Fibroblast of peridontal ligament (primary cell): ENCODE results near the gene CDK5RAP2.

Experiments used
- DNase-seq: peaks from one replicate; pipeline ENCODE4 v3.0.0-alpha.2; 2010; ENCODE audit errors: extremely low read depth

The CDK5RAP2 gene

DNA sequence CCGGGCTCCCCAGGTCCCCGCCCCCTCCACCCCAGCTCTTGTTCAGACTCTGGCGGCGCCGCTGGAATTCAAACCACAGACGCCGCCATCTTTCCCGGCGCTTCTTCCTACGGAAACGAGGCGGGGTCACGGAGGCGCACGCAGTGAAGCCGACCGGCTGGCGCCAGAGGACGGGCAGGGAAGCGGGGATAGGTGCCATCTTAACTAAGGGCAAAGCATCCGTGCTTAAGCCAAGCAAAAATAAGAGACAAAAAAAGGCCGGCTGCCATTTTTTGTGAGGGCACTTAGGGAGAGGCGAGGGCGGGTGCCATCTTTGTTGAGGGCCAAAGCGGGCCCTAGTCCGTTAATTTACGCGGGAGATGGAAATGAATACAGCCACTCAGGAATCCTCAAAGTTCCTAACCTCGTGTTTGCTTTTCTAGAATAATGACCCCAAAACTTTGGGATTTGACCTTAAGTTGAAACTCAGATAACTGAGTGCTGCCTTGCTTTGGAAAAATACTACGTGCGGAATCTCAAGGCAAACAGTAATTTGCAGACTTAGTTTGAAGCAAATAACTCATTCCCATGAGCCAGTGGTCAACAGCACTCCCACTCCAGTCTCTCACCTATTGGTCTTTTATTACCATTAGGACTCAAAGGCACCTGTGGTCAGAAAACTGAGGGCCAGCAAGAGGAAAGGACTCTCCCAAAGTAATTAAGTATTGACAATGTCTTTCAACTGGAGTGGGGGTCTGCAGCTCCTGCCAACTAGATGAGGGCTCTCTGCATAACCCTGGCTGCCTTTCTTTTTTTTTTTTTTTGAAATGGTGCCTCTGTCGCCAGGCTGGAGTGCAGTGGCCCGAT lies at the start of gene CDK5RAP2:
CDK5RAP2 (minus strand) TSS at position 117 of the 846 bp plus-strand sequence. CDS start 189 bp downstream, outside the sequence.
- DNase-seq: peak; percentile 98

DNA sequence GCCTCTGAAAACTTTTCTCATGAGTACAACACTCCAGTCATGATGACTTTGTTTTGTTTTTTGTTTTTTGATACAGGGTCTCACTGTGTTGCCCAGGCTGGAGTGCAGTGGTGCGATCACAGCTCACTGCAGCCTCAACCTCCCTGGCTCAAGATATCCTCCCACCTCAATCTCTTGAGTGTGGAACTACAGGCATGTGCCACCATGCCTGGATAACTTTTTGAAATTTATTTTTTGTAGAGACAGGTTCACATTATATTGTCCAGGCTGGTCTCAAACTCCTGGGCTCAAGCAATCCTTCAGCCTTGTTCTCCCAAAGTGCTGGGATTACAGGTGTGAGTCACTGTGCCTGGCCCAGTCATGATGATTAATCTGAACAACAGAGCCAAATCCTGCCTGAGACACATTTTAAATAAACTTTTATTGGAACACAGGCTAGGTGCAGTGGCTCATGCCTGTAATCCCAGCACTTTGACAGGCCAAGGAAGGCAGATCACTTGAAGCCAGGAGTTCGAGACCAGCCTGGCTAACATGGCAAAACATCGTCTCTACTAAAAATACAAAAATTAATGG lies 49.0 kb upstream of the CDK5RAP2 start:
- DNase-seq: peak; percentile 23

DNA sequence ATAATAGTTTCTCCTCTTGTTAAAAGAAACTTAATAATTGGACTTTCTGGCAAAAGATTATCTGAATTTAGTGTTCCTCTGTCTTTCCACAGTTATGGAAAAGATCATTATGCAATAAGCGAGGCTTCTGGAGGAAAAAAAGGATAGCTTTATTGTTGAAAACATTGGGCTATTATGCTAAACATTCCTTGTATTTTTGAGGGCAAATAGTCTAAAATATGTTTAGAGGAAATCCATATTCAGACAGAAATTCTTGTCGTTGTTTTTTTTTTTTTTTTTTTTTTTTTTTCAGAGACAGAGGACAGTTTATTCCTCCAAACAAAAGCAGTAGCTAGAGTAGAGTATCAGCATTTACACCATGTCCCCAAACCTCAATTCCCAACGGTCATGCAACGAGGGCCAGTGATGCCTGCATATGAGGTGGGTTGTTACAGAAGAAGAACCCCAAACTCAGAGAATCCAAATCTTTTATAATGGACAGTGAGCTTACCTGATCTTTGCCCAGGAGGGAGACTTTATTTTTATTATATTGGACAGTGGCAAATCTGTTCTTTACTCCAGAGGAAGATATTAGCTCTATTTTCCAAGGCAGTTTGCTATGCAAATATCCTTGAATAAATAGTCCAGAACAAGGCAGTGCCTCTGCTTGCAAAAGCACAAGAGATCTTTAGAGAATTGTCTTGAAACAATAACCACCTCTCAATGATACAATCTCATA lies 48.4 kb upstream of the CDK5RAP2 start:
- no peak for DNase-seq

DNA sequence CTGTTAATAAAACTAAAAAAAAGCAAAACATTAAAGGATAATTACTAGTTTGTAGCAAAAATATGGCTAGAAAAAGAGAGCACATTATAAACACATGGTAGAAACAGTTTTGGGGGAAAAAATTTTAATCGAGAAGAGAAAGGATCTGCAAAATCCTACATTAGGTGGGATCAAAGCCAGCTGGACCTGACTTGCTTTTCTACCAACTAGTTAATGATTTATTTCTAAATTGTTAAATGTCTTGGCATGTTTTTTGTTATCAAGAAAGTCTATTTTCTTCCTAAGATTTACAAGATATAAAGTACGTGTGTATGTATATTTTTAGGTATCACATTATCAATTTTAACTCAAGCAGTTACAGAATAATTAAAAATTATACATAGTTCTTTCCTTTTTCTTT lies 47.1 kb upstream of the CDK5RAP2 start:
- no peak for DNase-seq

DNA sequence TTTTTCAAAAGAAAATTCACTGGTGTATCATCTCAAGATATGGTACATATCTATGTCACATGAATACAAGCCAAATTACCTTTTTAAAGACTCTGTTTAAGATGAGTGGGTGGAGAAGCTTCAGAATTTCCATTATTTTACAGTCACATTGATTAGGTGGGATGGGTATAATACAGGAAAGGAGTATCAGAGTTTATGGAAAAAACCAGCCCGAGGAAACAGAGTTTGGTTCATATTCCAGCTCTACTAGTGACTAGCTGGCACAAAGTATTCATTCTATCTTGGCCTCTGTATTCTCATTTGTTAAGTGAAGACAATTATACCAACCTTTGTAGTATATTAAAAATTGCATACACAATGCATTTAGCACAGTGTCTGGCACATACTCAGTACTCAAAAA lies 46.5 kb upstream of the CDK5RAP2 start:
- DNase-seq: no peak

DNA sequence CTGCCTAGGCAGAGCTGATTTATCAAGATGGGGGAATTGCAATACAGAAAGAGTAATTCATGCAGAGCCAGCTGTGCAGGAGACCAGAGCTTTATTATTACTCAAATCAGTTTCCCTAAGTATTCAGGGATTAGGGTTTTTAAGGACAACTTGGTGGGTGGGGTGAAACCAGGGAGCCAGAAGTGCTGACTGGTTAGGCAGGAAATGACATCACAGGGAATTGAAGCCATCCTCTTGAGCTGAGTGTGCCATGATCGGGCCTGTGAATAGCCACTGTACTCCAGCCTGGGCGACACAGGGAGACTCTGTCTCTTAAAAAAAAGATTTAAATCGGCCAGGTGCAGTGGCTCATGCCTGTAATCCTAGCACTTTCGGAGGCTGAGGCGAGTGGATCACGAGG lies 45.3 kb upstream of the CDK5RAP2 start:
- no peak for DNase-seq

DNA sequence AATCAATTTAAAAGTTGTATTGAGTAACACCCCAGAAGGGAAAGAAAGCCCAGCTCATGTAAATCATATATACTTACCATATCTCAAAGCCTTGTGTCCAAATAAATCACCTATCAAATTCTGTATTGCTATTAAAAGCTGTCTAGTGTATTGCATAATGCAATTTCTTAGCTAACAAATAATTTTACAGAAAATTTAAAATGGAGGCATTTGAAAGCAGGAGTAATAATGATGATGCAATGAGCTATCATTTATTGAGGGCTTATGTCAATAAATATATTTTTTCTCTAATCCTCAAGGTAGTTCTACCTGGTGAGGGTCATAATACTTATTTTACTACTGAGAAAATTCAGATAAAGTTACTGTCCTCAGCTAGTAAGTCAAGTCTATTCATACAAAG lies 42.8 kb upstream of the CDK5RAP2 start:
- DNase-seq: no peak

DNA sequence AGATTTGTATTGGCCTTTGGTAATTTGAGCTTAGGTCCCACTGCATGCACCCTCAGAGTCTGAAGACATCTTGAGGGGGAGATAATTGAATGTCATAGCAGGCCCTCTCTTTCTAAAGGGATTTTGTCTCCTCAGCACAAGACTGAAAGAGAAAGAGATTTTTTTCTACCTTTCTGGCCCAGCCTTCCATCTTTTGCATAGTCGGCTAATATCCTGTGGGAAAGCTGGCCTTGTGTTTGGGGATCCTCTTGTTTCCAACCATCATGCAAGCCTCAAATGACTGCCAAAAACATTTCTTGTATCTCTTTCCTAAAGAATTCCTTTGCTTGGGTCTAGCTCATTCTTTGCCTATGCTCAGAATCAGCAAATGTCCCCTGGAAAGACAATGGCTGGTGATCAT lies 42.0 kb upstream of the CDK5RAP2 start:
- DNase-seq: no peak

DNA sequence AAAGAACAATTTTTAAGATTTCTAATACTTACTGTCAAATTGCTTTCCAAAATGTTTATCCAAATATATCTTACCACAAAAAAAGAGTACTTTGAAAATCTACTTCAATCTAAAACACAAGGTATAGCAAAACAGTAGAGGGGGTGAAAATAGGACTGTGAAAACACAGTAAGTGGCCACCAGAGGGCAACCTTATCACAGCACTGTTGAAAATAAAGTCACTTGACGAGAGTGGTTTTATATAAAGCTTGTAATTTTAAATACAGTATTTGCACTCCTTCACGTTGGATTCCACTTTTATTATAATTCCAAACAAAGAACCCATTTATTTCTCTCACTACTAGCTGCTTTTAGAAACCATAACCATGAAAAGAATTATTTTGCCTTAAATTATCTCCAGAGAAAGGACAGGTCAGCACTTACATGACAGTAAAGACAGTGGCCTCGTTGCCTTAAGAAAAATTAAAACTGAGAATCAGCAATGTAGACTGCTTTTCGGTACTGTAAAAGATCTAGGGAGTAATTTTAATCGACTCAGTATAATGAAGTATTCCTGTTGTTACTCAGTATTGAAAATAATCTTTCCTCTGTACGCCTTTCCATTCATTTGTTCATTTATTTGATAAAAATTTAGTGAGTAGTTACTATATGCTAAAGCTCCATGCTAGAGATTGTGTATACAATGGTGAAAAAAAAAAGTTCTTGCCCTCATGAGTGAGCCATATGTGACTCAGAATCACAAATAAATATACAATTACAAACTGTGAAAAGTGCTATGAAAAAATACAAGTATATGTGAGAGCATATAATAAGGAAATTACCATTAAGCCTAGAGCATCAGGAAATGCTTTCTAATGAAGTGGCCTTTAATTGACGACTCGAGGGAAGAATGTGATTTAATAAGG lies 40.0 kb upstream of the CDK5RAP2 start:
- DNase-seq: peak; percentile 87

DNA sequence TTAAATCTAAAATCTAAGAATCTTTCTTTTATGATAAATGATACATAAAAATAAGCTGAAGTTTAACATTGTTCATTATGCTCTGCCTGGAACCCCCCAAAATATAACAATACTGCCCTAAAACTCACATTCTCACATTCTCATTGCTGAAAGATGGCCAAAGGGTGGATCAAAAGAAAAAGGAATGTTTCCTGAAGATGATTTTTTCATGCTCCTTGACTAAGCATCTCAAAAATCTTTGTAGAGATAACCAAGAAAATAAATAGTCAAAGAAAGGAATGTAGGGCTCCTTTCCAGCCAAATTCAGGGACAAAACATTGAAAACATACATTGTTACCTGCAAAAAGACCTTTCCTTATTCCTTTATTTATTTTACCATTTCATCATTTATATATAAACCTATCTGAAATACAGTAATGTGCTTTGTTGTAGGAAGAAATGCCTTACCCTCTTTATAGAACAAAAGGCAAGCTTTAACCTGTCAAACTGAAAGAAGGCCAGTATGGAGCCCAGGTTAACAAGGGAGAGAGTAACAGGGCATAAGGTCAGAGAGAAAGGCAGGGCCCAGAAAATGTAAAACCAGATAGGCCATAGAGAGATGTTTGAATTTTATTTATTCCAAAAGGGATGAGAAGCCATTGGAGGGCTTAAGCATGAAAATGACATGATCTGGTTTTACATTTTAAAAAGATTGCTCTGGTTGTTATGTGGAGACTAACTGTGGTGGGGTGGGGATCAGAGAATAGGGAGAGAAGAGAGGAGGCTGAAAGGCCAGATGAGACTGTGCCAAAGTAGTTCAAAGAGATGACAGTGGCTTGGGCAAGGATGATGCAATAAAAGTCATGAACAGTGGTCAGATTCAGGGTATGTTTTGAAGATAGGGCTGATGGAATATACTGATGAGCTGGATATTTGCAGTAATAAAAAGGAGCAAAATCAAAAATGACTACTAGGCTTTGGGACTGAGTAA lies 37.3 kb upstream of the CDK5RAP2 start:
- DNase-seq: peak; percentile 43

DNA sequence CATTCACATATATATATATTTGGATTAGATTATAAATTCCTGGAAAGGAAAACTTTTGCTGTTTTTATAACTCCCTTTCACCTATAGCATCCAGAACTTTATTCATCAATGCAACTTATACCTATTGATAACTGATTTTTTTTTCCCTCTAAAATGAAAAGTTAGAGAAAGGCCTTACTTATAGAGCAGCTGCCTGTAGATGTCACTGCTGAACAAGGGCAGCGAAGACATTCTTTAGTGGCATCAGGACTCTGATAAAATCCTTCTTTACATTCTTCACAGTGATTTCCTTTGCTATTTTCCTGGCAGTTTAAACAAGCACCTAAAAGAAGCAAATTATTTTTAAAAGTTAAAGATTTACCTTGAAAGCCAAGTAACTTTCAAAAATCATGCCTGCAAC lies 32.3 kb upstream of the CDK5RAP2 start:
- no peak for DNase-seq

DNA sequence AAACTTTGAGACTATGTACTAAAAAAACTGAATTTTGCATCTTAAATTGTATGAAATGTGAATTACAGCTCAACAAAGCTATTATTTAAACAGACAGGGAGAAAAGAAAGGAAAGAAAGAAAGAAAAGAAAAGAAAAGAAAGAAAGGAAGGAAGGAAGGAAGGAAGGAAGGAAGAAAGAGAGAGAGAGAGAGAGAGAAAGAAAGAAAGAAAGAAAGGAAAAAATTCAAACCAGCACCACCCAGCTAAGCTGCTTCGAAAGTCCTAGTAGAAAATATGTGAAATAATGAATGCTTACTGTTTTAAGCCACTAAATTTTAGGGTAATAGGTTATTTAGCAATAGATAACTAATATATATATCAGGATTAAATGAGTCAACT lies 31.7 kb upstream of the CDK5RAP2 start:
- no peak for DNase-seq

DNA sequence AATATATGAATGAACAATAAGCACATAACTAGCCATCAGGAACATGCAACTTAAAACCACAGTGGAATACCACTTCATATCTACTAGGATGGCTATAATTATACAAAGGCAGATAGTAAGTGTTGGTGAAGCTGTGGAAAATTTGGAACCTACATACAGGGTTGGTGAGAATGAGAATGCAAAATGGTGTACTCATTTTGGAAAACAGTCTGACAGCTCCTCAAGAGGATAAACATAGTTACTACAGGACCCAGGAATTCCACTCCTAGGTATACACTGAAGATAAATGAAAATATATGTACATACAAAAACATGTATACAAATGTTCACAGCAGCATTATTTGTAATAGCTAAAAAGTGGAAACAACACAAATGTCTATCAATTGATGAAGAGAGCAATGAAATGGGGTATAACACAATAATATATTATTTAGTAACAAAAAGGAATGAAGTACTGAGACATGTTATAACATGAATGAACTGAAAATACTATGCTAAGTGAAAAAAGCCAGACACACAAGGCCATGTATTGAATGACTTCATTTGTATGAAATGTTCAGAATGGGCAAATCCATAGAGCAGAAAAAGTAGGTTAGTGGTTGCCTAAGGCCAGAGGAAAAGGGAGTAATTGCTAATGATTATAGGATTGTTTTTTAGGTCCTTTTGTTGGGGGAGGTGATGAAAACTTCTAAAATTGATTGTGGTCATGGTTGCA lies 31.2 kb upstream of the CDK5RAP2 start:
- DNase-seq: peak; percentile 19

DNA sequence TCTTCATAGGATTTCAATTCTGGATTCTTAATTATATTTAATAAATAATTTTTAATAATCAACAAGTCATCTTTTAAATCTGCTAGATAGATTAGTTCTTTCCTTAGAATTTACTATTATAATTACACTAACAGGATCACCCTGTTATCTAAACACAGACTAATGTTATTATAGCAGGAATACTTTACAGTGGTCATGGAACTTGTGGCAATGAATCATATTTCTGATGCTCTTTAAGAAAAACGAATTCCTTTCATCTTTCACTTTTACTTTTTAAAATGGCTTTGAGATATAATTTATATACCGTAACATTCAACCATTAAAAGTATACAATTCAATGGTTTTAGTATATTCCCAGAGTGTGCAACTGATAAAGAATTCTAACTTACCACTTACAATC lies 29.7 kb upstream of the CDK5RAP2 start:
- DNase-seq: peak; percentile 30

DNA sequence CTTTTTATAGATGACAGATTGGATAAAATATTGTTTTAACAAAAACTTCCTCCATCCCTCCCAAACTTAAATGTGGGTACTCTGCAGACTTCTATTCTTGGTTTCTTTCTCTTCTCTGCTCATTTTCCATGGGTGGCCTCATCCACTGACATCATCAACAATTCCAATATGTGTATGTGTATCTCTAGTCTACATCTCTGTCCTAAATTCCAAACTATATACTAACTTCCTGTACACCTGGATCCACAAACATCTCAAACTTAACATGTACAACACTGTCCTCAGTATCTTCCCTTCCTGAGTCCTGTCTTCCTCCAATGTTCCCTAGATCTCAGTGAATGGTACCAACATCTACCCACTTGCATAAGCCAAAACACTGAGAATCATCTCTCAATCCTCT lies 28.5 kb upstream of the CDK5RAP2 start:
- no peak for DNase-seq

DNA sequence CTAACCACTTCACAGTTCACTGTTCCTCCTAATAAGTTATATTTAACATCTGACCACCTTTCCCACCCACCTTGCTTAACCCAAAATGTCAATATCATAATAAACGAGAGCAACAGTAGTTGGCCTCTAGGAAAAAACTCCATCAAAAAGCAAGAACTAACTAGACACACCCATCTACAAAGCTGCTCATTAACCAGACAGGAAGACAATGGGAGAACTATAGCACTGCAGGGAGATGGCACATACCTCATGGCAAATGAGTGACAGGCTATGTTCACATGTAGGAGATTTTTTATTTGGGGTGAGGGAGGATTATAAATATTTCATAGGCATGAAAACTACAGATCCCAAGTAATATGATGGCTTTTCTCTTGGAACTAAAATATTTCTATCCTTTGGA lies 23.6 kb upstream of the CDK5RAP2 start:
- DNase-seq: no peak

DNA sequence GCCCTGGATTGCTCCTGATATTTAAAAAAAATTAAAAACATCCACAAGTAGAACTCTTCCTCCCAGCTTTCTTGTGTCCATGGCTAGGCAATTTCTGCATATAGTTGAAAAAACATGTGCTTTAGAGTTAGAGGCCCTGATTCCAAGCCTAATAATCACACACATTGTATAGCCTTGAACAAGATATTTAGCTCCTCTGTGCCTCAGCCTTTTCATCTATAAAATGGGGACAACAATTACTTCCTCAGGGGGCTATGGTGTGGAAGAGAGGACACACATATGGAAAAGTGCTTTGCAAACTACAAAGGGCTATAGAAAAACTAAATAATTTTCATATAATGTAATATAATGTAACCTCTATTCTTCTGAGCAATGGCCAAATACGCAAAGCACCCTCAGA lies 23.0 kb upstream of the CDK5RAP2 start:
- no peak for DNase-seq

DNA sequence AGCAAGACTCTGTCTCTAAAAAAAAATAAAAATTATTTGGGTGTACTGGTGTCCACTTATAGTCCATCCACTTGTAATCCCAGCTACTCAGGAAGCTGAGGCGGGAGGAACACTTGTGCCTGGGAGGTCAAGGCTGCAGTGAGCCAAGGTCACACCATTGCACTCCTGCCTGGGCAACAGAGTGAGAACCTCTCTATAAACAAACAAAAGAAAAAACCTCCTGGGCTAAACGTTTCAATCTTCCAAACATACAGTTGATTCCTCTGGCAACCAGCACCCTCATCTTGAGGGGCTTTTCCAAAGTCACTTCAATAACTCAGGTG lies 13.9 kb upstream of the CDK5RAP2 start:
- DNase-seq: no peak

DNA sequence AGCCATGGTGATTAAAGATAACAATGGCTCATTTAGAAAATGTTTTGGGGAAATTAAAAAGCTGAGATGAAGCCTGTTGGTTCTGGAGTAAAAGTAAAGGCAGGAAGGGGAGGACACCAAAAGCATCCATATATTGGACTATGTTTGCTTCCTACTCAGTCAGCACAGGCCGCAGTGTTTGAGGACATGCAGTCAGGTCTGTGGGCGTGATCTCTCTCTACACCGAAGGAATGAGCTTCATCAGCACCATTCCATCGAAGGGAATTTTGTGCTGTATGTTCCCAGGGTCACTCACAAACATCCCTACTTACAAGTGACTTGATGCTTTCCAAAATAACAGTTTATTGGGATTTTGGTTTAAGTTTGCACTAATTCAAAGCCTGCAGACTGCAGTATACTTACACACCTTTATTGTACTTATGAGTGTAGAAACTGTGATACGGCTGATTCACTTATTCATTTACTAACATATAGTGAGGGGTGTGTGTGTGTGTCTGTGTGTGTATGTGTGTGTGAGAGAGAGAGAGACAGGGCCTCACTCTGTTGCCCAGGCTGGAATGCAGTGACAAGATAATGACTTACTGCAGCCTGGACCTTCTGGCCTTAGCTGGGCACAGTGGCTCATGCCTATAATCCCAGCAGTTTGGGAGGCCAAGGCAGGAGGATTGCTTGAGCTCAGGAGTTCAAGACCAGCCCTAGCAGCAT lies 13.4 kb upstream of the CDK5RAP2 start:
- no peak for DNase-seq

DNA sequence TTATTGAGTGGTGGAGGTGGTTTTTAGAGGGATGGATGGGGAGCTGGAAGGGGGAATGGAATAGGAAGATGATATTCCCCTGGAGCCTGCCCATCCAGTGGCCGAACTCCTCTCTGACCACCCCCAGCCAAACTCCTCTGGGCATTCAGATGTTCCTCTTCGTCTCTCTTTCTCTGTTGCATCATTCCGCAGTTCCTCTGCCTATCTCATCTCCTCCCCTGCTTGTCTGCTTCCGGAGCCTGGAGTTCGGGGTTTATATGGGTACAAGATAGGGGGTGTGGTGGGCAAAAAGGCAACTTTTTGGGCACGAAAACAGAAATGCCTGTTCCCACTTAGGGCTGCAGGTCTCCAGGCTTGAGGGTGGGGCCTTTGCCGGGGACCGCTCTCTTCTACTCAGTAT lies 12.2 kb upstream of the CDK5RAP2 start:
- no peak for DNase-seq
